Mesendoderm (in vitro differentiated cells): ENCODE measurements around the gene TFDP2.
"Not testable (repeated sequence)": the region's sequence is repeated elsewhere in the genome, so short reads cannot be mapped to it uniquely, and the experiment has no call there.

ENCODE experiments used
- DNase-seq: peaks from one replicate; pipeline ENCODE4 v3.0.0; 2013
- H2AK5ac ChIP-seq: 2 replicates; pipeline ENCODE4 v1.6.1; 2013; ENCODE audit warnings: low read length, inconsistent platforms
- H2BK120ac ChIP-seq: 2 replicates; pipeline ENCODE4 v1.6.1; 2013; ENCODE audit warnings: low read depth, mild to moderate bottlenecking, low read length, moderate library complexity, mixed read lengths
- H2BK15ac ChIP-seq: replicated peaks from 2 replicates; pipeline ENCODE4 v1.6.1; 2013; ENCODE audit warnings: low read depth, mild to moderate bottlenecking, moderate library complexity
- H2BK5ac ChIP-seq: 2 replicates; pipeline ENCODE4 v1.6.1; 2013; ENCODE audit warnings: low read length, inconsistent platforms
- H3K18ac ChIP-seq: 2 replicates; pipeline ENCODE4 v1.6.1; 2013; ENCODE audit warnings: mild to moderate bottlenecking, low read length, mixed read lengths
- H3K23ac ChIP-seq: one replicate; pipeline ENCODE4 v1.6.1; 2013; ENCODE audit warnings: low read length
- H3K27ac ChIP-seq: 2 replicates; pipeline ENCODE4 v1.5.1; 2013; ENCODE audit warnings: low read depth, mild to moderate bottlenecking, inconsistent platforms, low read length, moderate library complexity
- H3K27me3 ChIP-seq: 2 replicates; pipeline ENCODE4 v1.6.1; 2013; ENCODE audit warnings: low read length, control low read depth, mild to moderate bottlenecking, inconsistent platforms; ENCODE audit not compliant: insufficient read depth, poor library complexity
- H3K36me3 ChIP-seq: 2 replicates; pipeline ENCODE4 v1.6.1; 2013; ENCODE audit warnings: low read length, inconsistent platforms; ENCODE audit not compliant: control insufficient read depth, insufficient read depth
- H3K4ac ChIP-seq: one replicate; pipeline ENCODE4 v1.6.1; 2013; ENCODE audit warnings: low read depth, mild to moderate bottlenecking, low read length, moderate library complexity
- H3K4me1 ChIP-seq: 2 replicates; pipeline ENCODE4 v1.6.1; 2013; ENCODE audit warnings: low read depth, low read length, inconsistent platforms; ENCODE audit not compliant: control insufficient read depth
- H3K4me2 ChIP-seq: 2 replicates; pipeline ENCODE4 v1.6.1; 2013; ENCODE audit warnings: low read length
- H3K4me3 ChIP-seq: 2 replicates; pipeline ENCODE4 v1.5.1; 2013; ENCODE audit warnings: mild to moderate bottlenecking, low read length
- H3K56ac ChIP-seq: one replicate; pipeline ENCODE4 v1.6.1; 2013; ENCODE audit warnings: low read length
- H3K79me1 ChIP-seq: 2 replicates; pipeline ENCODE4 v1.6.1; 2013; ENCODE audit warnings: low read length, inconsistent platforms
- H3K79me2 ChIP-seq: 2 replicates; pipeline ENCODE4 v1.6.1; 2013; ENCODE audit warnings: mild to moderate bottlenecking, low read length; ENCODE audit not compliant: control insufficient read depth, insufficient read depth
- H3K9ac ChIP-seq: 2 replicates; pipeline ENCODE4 v1.6.1; 2013; ENCODE audit warnings: low read length, inconsistent platforms
- H4K5ac ChIP-seq: one replicate; pipeline ENCODE4 v1.6.1; 2013; ENCODE audit warnings: low read length
- H4K8ac ChIP-seq: one replicate; pipeline ENCODE4 v1.6.1; 2013; ENCODE audit warnings: low read depth, mild to moderate bottlenecking, control low read depth, low read length, moderate library complexity
- WGBS: extraction: QIAGEN DNeasy Blood & Tissue Kit; methylation state at CpG from one replicate; pipeline ENCODE4 v1.1.7; 2013; ENCODE audit warnings: low lambda C conversion rate, missing lambda C conversion rate; ENCODE audit not compliant: insufficient coverage; ENCODE audit errors: extremely low coverage; 5-methylcytosine and 5-hydroxymethylcytosine counted together

The TFDP2 gene

DNA sequence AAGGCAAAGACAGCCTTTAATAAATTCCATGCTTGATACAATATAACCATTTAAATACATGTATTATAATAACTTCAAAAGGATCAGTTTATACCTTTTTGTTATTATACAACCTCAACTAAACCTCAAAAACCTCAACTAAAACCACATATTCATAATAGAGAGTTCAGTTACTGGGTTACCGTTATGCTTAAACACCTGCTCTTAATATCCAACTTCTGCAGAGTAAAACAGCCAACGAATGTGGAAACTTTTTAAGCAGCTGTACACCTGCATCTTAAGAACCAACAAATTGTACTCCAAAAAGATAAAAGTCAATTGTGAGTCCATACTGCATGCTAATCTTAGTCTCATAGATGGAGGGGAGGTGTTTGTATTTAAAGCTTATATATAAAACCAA is 53.5 kb downstream of the TFDP2 start:
- no peaks in the 10 kb centered on the region for H3K27me3 ChIP-seq
- H3K23ac ChIP-seq = no peak overlapping the region
- H2BK120ac ChIP-seq = no peak overlapping the region
- H3K4me1 ChIP-seq = no peaks in the 10 kb centered on the region
- no peaks in the 10 kb centered on the region for H3K79me2 ChIP-seq
- no peak overlapping the region for H3K27ac ChIP-seq
- no peak overlapping the region for H3K4me2 ChIP-seq
- no peak overlapping the region for H2AK5ac ChIP-seq
- H3K56ac ChIP-seq = no peak overlapping the region
- H3K36me3 ChIP-seq = no peaks in the 10 kb centered on the region
- no peak overlapping the region for H4K5ac ChIP-seq
- H2BK5ac ChIP-seq = no peak overlapping the region
- no peak overlapping the region for H4K8ac ChIP-seq
- WGBS = 100% methylated on average over 1 of the region's 2 CpGs
- no peak overlapping the region for H3K4me3 ChIP-seq
- H3K4ac ChIP-seq = no peak overlapping the region
- H3K18ac ChIP-seq = no peak overlapping the region
- no peaks in the 10 kb centered on the region for H3K79me1 ChIP-seq
- no peak overlapping the region for H2BK15ac ChIP-seq
- no peak overlapping the region for H3K9ac ChIP-seq
- no peak for DNase-seq

DNA sequence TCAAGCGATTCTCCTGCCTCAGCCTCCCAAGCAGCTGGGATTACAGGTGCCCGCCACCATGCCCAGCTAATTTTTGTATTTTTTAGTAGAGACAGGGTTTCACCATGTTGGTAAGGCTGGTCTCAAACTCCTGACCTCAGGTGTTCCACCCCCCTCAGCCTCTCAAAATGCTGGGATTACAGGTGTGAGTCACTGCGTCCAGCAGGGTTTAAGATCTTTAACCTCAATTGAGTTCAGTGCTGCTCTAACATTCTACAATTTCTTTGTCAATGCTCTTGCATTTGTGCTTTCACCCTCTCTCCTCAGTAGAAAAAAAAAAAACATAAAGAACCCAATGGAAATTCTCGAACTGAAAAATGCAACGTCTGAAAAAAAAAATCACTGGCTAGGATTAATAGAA is 60.4 kb downstream of the TFDP2 start:
- H3K4me1 ChIP-seq, H2BK120ac ChIP-seq, H2BK15ac ChIP-seq, H4K8ac ChIP-seq, H3K27ac ChIP-seq, H3K9ac ChIP-seq, H3K36me3 ChIP-seq, H3K56ac ChIP-seq, H3K4me2 ChIP-seq, H3K23ac ChIP-seq, H2AK5ac ChIP-seq, DNase-seq, H3K79me1 ChIP-seq, H3K18ac ChIP-seq, H3K79me2 ChIP-seq, H3K4me3 ChIP-seq, H3K4ac ChIP-seq, H4K5ac ChIP-seq, H3K27me3 ChIP-seq, H2BK5ac ChIP-seq: not testable (repeated sequence)
- WGBS = no CpG with 5 or more reads among the region's 5 CpGs

GRCh38 chr3:142088522-142088921 is 60.8 kb downstream of the TFDP2 start:
- Histone ChIP-seq H3K4me3 (no peak overlapping the region), H3K4me2 (no peak overlapping the region), H3K79me1 (no peaks in the 10 kb centered on the region), H3K4ac (no peak overlapping the region), H4K8ac (no peak overlapping the region), H2BK5ac (no peak overlapping the region), H3K4me1 (no peaks in the 10 kb centered on the region), H3K27ac (no peak overlapping the region), H3K27me3 (no peaks in the 10 kb centered on the region), H3K18ac (no peak overlapping the region), H2BK120ac (no peak overlapping the region), H3K23ac (no peak overlapping the region), H2AK5ac (no peak overlapping the region), H3K9ac (no peak overlapping the region), H3K79me2 (no peaks in the 10 kb centered on the region), H2BK15ac (no peak overlapping the region), H3K56ac (no peak overlapping the region), H3K36me3 (no peaks in the 10 kb centered on the region), H4K5ac (no peak overlapping the region)
- DNase-seq = peak; percentile 50
- no CpG with 5 or more reads among the region's 5 CpGs for WGBS

- H3K36me3 ChIP-seq = no peaks in the 10 kb centered on the region
- no peaks in the 10 kb centered on the region for H3K79me1 ChIP-seq
- H3K27ac ChIP-seq = no peak overlapping the region
- H3K18ac ChIP-seq = no peak overlapping the region
- WGBS = no CpG with 5 or more reads among the region's 1 CpG
- no peaks in the 10 kb centered on the region for H3K79me2 ChIP-seq
- H2BK120ac ChIP-seq = no peak overlapping the region
- H3K4me2 ChIP-seq = no peak overlapping the region
- H3K4me3 ChIP-seq = no peak overlapping the region
- no peak overlapping the region for H3K56ac ChIP-seq
- no peaks in the 10 kb centered on the region for H3K27me3 ChIP-seq
- H3K23ac ChIP-seq = no peak overlapping the region
- DNase-seq = no peak
- H2AK5ac ChIP-seq = no peak overlapping the region
- H4K5ac ChIP-seq = no peak overlapping the region
- no peaks in the 10 kb centered on the region for H3K4me1 ChIP-seq
- no peak overlapping the region for H2BK15ac ChIP-seq
- no peak overlapping the region for H2BK5ac ChIP-seq
- H4K8ac ChIP-seq = no peak overlapping the region
- H3K9ac ChIP-seq = no peak overlapping the region
- H3K4ac ChIP-seq = no peak overlapping the region
Observed at GRCh38 chr3:142087676-142088075, 61.7 kb downstream of the TFDP2 start.

DNA sequence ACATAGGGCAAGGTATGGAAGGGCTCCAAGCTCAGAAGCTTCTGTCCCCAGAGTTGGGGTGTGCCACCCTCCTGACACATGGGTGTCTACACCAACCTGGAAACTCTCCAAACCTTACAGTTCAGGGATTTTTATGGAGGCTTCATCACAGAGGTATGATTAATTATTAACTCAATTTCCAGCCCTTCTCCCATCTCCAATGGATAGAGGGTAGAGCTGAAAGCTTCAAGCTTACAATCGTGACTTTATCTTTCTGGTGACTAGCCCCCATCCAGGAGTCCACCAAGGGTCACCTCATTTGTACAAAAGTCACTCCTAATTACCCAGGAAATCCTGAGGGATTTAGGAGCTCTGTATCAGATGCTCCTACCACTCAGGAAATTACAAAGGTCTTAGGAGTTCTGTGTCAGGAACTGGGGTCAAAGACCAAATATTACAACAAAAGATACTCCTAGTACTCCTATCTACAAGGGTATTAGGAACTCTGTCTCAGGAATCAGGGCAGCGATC is 62.7 kb downstream of the TFDP2 start:
- H3K36me3 ChIP-seq = no peaks in the 10 kb centered on the region
- no CpG with 5 or more reads among the region's 2 CpGs for WGBS
- H2AK5ac ChIP-seq = no peak overlapping the region
- no peak overlapping the region for H3K27ac ChIP-seq
- H2BK15ac ChIP-seq = no peak overlapping the region
- no peaks in the 10 kb centered on the region for H3K27me3 ChIP-seq
- no peak overlapping the region for H3K4me2 ChIP-seq
- no peak overlapping the region for H3K9ac ChIP-seq
- H3K18ac ChIP-seq = no peak overlapping the region
- no peak overlapping the region for H4K5ac ChIP-seq
- H2BK120ac ChIP-seq = no peak overlapping the region
- DNase-seq = no peak
- no peak overlapping the region for H3K4ac ChIP-seq
- H3K79me2 ChIP-seq = no peaks in the 10 kb centered on the region
- H2BK5ac ChIP-seq = no peak overlapping the region
- no peak overlapping the region for H4K8ac ChIP-seq
- no peaks in the 10 kb centered on the region for H3K79me1 ChIP-seq
- no peak overlapping the region for H3K23ac ChIP-seq
- H3K4me3 ChIP-seq = no peak overlapping the region
- H3K56ac ChIP-seq = no peak overlapping the region
- H3K4me1 ChIP-seq = no peaks in the 10 kb centered on the region

DNA sequence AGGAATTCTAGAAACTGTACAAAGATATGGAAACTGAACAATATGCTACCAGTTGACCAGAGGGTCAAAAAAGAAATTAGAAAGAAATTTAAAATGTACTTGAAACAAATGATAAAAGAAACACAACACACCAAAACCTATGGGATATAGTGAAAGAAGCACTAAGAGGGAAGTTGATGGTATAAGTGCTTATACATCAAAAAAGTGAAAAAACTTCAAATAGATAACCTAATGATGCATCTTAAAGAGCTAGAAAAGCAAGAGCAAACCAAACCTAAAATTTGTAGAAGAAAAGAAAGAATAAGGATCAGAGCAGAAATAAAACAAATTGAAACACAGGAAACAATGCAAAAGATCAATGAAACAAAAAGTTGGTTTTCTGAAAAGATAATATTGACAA is 68.2 kb downstream of the TFDP2 start:
- H4K8ac ChIP-seq = no peak overlapping the region
- no peaks in the 10 kb centered on the region for H3K36me3 ChIP-seq
- H3K18ac ChIP-seq = no peak overlapping the region
- no peak for DNase-seq
- H3K27ac ChIP-seq = no peak overlapping the region
- no peak overlapping the region for H3K23ac ChIP-seq
- no peak overlapping the region for H2BK15ac ChIP-seq
- no peaks in the 10 kb centered on the region for H3K79me2 ChIP-seq
- no peak overlapping the region for H3K9ac ChIP-seq
- no peak overlapping the region for H3K4me2 ChIP-seq
- no peak overlapping the region for H2BK120ac ChIP-seq
- H3K56ac ChIP-seq = no peak overlapping the region
- H2BK5ac ChIP-seq = no peak overlapping the region
- no peaks in the 10 kb centered on the region for H3K79me1 ChIP-seq
- no peaks in the 10 kb centered on the region for H3K4me1 ChIP-seq
- H3K27me3 ChIP-seq = no peaks in the 10 kb centered on the region
- H3K4me3 ChIP-seq = no peak overlapping the region
- no peak overlapping the region for H3K4ac ChIP-seq
- H4K5ac ChIP-seq = no peak overlapping the region
- H2AK5ac ChIP-seq = no peak overlapping the region
